ENCODE measurements around the gene RNF40. TPM values are rescaled to one million over a fixed set of nuclear protein-coding genes. Genes with fewer than 3 reads are reported as not detected.

Gene RNF40
- total RNA-seq, 1 experiment from 2014 or later: 94.0 TPM

- BruUV-seq (replicated peaks): no TSS peak
- Mint-ChIP-seq H3K9me3 (ENCODE audit: unreplicated experiment) (no peaks in the 10 kb centered on the region), H3K27me3 (ENCODE audit: insufficient read depth, unreplicated experiment) (no peaks in the 10 kb centered on the region), H3K36me3 (ENCODE audit: insufficient read depth, unreplicated experiment) (no peaks in the 10 kb centered on the region), H3K4me3 (ENCODE audit: unreplicated experiment) (no peak overlapping the region), H3K27ac (ENCODE audit: unreplicated experiment) (no peak overlapping the region), H3K4me1 (ENCODE audit: low read depth, unreplicated experiment) (no peaks in the 10 kb centered on the region)
- Histone ChIP-seq H3K4me1 (no peaks in the 10 kb centered on the region), H3K4me3 (ENCODE audit: low read depth, low read length) (no peak overlapping the region), H3K9me3 (no peaks in the 10 kb centered on the region), H3K36me3 (ENCODE audit: control insufficient read depth, insufficient read depth, low read length) (no peaks in the 10 kb centered on the region), H3K27me3 (replicated peaks; ENCODE audit: control insufficient read depth, insufficient read depth, low read length) (no peaks in the 10 kb centered on the region)
- ChIA-PET CTCF (interaction anchor here (1.3 kb wide), 1 partner anchor 65 kb away, joined by 3 read pairs; no protein-coding TSS in a partner anchor), POLR2A (interaction anchor here (0.6 kb wide), 1 partner anchor 23 kb away, joined by 3 read pairs; no protein-coding TSS in a partner anchor)
- TF ChIP-seq, protein P1, sequence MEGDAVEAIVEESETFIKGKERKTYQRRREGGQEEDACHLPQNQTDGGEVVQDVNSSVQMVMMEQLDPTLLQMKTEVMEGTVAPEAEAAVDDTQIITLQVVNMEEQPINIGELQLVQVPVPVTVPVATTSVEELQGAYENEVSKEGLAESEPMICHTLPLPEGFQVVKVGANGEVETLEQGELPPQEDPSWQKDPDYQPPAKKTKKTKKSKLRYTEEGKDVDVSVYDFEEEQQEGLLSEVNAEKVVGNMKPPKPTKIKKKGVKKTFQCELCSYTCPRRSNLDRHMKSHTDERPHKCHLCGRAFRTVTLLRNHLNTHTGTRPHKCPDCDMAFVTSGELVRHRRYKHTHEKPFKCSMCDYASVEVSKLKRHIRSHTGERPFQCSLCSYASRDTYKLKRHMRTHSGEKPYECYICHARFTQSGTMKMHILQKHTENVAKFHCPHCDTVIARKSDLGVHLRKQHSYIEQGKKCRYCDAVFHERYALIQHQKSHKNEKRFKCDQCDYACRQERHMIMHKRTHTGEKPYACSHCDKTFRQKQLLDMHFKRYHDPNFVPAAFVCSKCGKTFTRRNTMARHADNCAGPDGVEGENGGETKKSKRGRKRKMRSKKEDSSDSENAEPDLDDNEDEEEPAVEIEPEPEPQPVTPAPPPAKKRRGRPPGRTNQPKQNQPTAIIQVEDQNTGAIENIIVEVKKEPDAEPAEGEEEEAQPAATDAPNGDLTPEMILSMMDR (IDR thresholded peaks at IDR 0.05; ENCODE audit: insufficient read depth in 1 of 2, low read depth in 1 of 2, low read length in 1 of 2, severe bottlenecking in 1 of 2, unreplicated experiment in 1 of 2): no peak
- DNase-seq: no peak
- intact Hi-C loops (cut with micrococcal nuclease; ENCODE audit: unreplicated experiment): no loop called here
Observed at GRCh38 chr16:30794634-30795033, 32.5 kb downstream of the RNF40 start.

DNA sequence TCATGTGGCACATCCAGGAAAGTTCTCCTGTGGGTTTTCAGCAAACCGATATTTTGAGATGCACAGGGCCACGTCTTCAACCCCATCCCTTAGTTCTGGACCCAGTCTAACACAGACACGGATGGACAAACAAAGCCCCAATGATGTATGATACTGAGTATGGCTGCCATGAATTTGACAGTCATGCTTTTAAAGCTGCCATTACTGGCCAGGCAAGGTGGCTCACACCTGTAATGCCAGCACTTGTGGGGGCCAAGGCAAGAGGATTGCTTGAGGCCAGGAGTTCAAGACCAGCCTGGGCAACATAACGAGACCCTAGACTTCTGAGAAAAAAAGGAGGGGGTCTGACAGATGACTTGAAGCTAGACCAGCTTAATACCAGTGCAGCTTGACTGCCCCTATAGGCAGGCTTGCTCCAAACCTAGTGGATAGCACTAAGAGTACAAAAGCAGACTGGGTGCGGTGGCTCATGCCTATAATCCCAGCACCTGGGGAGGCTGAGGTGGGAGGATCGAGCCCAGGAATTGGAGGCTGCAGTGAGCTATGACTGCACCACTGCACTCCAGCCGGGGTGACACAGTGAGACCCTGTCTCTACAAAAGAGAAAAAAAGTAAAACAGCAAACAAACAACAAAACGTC lies 35.7 kb downstream of the RNF40 start:
- H3K9me3 Mint-ChIP-seq (ENCODE audit: unreplicated experiment): no peaks in the 10 kb centered on the region
- no peaks in the 10 kb centered on the region for H3K36me3 Mint-ChIP-seq (ENCODE audit: insufficient read depth, unreplicated experiment)
- Histone ChIP-seq H3K36me3 (ENCODE audit: control insufficient read depth, insufficient read depth, low read length) (no peaks in the 10 kb centered on the region), H3K4me1 (no peaks in the 10 kb centered on the region), H3K27me3 (replicated peaks; ENCODE audit: control insufficient read depth, insufficient read depth, low read length) (no peaks in the 10 kb centered on the region), H3K4me3 (ENCODE audit: low read depth, low read length) (no peak overlapping the region), H3K9me3 (no peaks in the 10 kb centered on the region)
- no peak for DNase-seq
- H3K27ac Mint-ChIP-seq (ENCODE audit: unreplicated experiment): no peak overlapping the region
- BruUV-seq (replicated peaks): no TSS peak
- ChIA-PET POLR2A (interaction anchor here (0.7 kb wide), 1 partner anchor 57 kb away, joined by 3 read pairs; no protein-coding TSS in a partner anchor), CTCF (interaction anchor here (0.6 kb wide), 1 partner anchor 63 kb away, joined by 3 read pairs; no protein-coding TSS in a partner anchor)
- H3K4me1 Mint-ChIP-seq (ENCODE audit: low read depth, unreplicated experiment): no peaks in the 10 kb centered on the region
- intact Hi-C loops (cut with micrococcal nuclease; ENCODE audit: unreplicated experiment): no loop called here
- TF ChIP-seq, protein P1 (IDR thresholded peaks at IDR 0.05; ENCODE audit: insufficient read depth in 1 of 2, low read depth in 1 of 2, low read length in 1 of 2, severe bottlenecking in 1 of 2, unreplicated experiment in 1 of 2): peak in 1 of 2 experiments; percentile 16
- no peaks in the 10 kb centered on the region for H3K27me3 Mint-ChIP-seq (ENCODE audit: insufficient read depth, unreplicated experiment)
- H3K4me3 Mint-ChIP-seq (ENCODE audit: unreplicated experiment): no peak overlapping the region

DNA sequence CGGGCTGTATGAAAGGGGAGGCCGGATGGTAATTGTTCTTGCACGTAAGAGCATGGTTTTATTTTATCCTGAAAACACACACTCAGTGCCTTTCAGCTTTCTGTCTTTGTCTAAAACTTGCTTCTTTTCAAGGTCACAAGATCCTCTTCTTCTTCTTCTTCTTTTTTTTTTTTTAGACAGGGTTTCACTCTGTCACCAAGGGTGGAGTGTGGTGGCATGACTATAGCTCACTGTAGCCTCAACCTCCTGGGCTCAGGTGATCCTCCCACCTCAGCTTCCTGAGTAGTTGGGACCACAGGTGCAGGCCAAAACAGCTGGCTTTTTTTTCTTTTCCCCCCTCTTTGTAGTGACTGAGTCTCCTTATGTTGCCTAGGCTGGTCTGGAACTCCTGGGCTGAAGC lies 40.8 kb downstream of the RNF40 start:
- CTCF ChIA-PET: interaction anchor here (0.6 kb wide), 1 partner anchor 12 kb away, joined by 3 read pairs; no protein-coding TSS in a partner anchor
- H3K27me3 Mint-ChIP-seq (ENCODE audit: insufficient read depth, unreplicated experiment): no peaks in the 10 kb centered on the region
- no peaks in the 10 kb centered on the region for H3K36me3 Mint-ChIP-seq (ENCODE audit: insufficient read depth, unreplicated experiment)
- POLR2A ChIA-PET: interaction anchor here (0.5 kb wide), 1 partner anchor 661 kb away, joined by 5 read pairs; no protein-coding TSS in a partner anchor
- intact Hi-C loops (cut with micrococcal nuclease; ENCODE audit: unreplicated experiment): no loop called here
- no peaks in the 10 kb centered on the region for H3K36me3 ChIP-seq (ENCODE audit: control insufficient read depth, insufficient read depth, low read length)
- H3K4me3 Mint-ChIP-seq (ENCODE audit: unreplicated experiment): no peak overlapping the region
- no peaks in the 10 kb centered on the region for H3K4me1 Mint-ChIP-seq (ENCODE audit: low read depth, unreplicated experiment)
- TF ChIP-seq, protein P1 (IDR thresholded peaks at IDR 0.05; ENCODE audit: insufficient read depth in 1 of 2, low read depth in 1 of 2, low read length in 1 of 2, severe bottlenecking in 1 of 2, unreplicated experiment in 1 of 2): no peak
- H3K9me3 Mint-ChIP-seq (ENCODE audit: unreplicated experiment): no peaks in the 10 kb centered on the region
- H3K27me3 ChIP-seq (replicated peaks; ENCODE audit: control insufficient read depth, insufficient read depth, low read length): no peaks in the 10 kb centered on the region
- no peak overlapping the region for H3K4me3 ChIP-seq (ENCODE audit: low read depth, low read length)
- no peak overlapping the region for H3K27ac Mint-ChIP-seq (ENCODE audit: unreplicated experiment)
- no peak for DNase-seq
- H3K4me1 ChIP-seq: peaks cover 11% of the 10 kb centered on the region; the same call in 1 of the 2 replicates
- H3K9me3 ChIP-seq: no peaks in the 10 kb centered on the region
- BruUV-seq (replicated peaks): no TSS peak
